Ascending aorta (tissue), 2 donors: ENCODE data around the gene SLC25A10. TPM values are rescaled to one million over a fixed set of nuclear protein-coding genes. Genes with fewer than 3 reads are reported as not detected.

Source experiments
- DNase-seq, 2 donors: peaks; one replicate each; pipeline ENCODE4 v3.0.0-alpha.2; 2019; ENCODE audit warnings: low spot score in 2 of 2
- H3K27ac ChIP-seq, 2 donors: fragments of 200-600 bp; sonication (generic); one replicate each; pipeline ENCODE4 v1.5.1; 2016 to 2017; ENCODE audit warnings: mild to moderate bottlenecking in 1 of 2
- H3K27me3 ChIP-seq: fragments of 200-600 bp; sonication (generic); one replicate; pipeline ENCODE4 v1.5.1; 2017
- H3K36me3 ChIP-seq, 2 donors: fragments of 200-600 bp; sonication (generic); one replicate each; pipeline ENCODE4 v1.5.1; 2016
- H3K4me1 ChIP-seq, 2 donors: fragments of 200-600 bp; sonication (generic); one replicate each; pipeline ENCODE4 v1.5.1; 2016 to 2017; ENCODE audit warnings: mild to moderate bottlenecking in 1 of 2
- H3K4me3 ChIP-seq, 2 donors: fragments of 200-600 bp; sonication (generic); one replicate each; pipeline ENCODE4 v1.5.1; 2016 to 2017; ENCODE audit warnings: mild to moderate bottlenecking in 1 of 2
- H3K9me3 ChIP-seq, 2 donors: fragments of 200-600 bp; sonication (generic); one replicate each; pipeline ENCODE4 v1.5.1; 2016
- CTCF ChIP-seq, 3 experiments: fragments of 200-600 bp in 2 of 3; fragments of 450-650 bp in 1 of 3; sonication (generic) in 2 of 3; IDR thresholded peaks; one replicate each; pipeline ENCODE4 v1.5.1; 2016 to 2019; ENCODE audit warnings: antibody characterized with exemption in 3 of 3, mild to moderate bottlenecking in 1 of 3, moderate library complexity in 1 of 3
- intact Hi-C: fragments of 100-400 bp; cut with DNase I; formaldehyde crosslinking; loops from one replicate; pipeline ENCODE4 v1.15.1; 2023
- total RNA-seq: library from RNA; depleted of rRNA; stranded (reverse); fragments of >200 nt; gene quantifications from one replicate; pipeline ENCODE4 v1.1.0, GENCODE V29; 2016

SLC25A10 gene
- total RNA-seq, 1 donor from 2014 or later = 0.53 TPM

- intact Hi-C loops = no loop called here
- peaks cover 76 to 79% of the 10 kb centered on the region in 2 donors for H3K36me3 ChIP-seq
- no peak for DNase-seq
Measured at GRCh38 chr17:81688616-81689015, 23.5 kb upstream of the SLC25A10 start.

GRCh38 chr17:81690066-81690465, 22.0 kb upstream of the SLC25A10 start:
- Histone ChIP-seq H3K4me1 (peaks cover 6 to 7% of the 10 kb centered on the region in 2 donors), H3K4me3 (no peak overlapping the region), H3K27ac (no peak overlapping the region), H3K36me3 (peaks cover 91 to 93% of the 10 kb centered on the region in 2 donors), H3K9me3 (no peaks in the 10 kb centered on the region), H3K27me3 (no peaks in the 10 kb centered on the region)
- no peak for DNase-seq
- TF ChIP-seq CTCF (IDR thresholded peaks at IDR 0.05) = no peak
- intact Hi-C loops = no loop called here

More at GRCh38 chr17:81688616-81689015, 23.5 kb upstream of the SLC25A10 start:
- TF ChIP-seq CTCF (IDR thresholded peaks at IDR 0.05) = no peak
- peaks cover 11 to 14% of the 10 kb centered on the region in 2 donors for H3K4me1 ChIP-seq
- H3K27me3 ChIP-seq = no peaks in the 10 kb centered on the region
- no peak overlapping the region for H3K27ac ChIP-seq
- H3K9me3 ChIP-seq = no peaks in the 10 kb centered on the region
- no peak overlapping the region for H3K4me3 ChIP-seq

- Histone ChIP-seq H3K36me3 (peaks cover 96 to 98% of the 10 kb centered on the region in 2 donors), H3K9me3 (no peaks in the 10 kb centered on the region), H3K27ac (no peak overlapping the region), H3K4me1 (peaks cover 1 to 2% of the 10 kb centered on the region in 2 donors), H3K27me3 (no peaks in the 10 kb centered on the region), H3K4me3 (no peak overlapping the region)
- DNase-seq = no peak
- no peak for TF ChIP-seq CTCF (IDR thresholded peaks at IDR 0.05)
- intact Hi-C loops = no loop called here
Measured at GRCh38 chr17:81690549-81690948, 21.5 kb upstream of the SLC25A10 start.

GRCh38 chr17:81691196-81691595, 20.9 kb upstream of the SLC25A10 start:
- peaks cover 99 to 100% of the 10 kb centered on the region in 2 donors for H3K36me3 ChIP-seq
- DNase-seq = no peak
- H3K27me3 ChIP-seq = no peaks in the 10 kb centered on the region
- TF ChIP-seq CTCF (IDR thresholded peaks at IDR 0.05) = no peak
- H3K9me3 ChIP-seq = no peaks in the 10 kb centered on the region
- no peak overlapping the region for H3K27ac ChIP-seq
- H3K4me1 ChIP-seq = no peaks in the 10 kb centered on the region
- intact Hi-C loops = no loop called here
- no peak overlapping the region for H3K4me3 ChIP-seq

GRCh38 chr17:81691608-81692007, 20.5 kb upstream of the SLC25A10 start:
- Histone ChIP-seq H3K27ac (no peak overlapping the region), H3K4me1 (no peaks in the 10 kb centered on the region), H3K27me3 (no peaks in the 10 kb centered on the region), H3K4me3 (no peak overlapping the region), H3K36me3 (peaks cover 99 to 100% of the 10 kb centered on the region in 2 donors), H3K9me3 (no peaks in the 10 kb centered on the region)
- no peak for DNase-seq
- intact Hi-C loops = no loop called here
- no peak for TF ChIP-seq CTCF (IDR thresholded peaks at IDR 0.05)
